Neutrophil (primary cell): ENCODE measurements around the gene ARSD.
"Not testable (repeated sequence)": the region's sequence is repeated elsewhere in the genome, so short reads cannot be mapped to it uniquely, and the experiment has no call there.

Experiments
- H3K27ac ChIP-seq: fragments of 200-600 bp; sonication (generic); 2 replicates; pipeline ENCODE4 v1.5.1; 2016; ENCODE audit warnings: mild to moderate bottlenecking, moderate library complexity
- H3K27me3 ChIP-seq: fragments of 200-600 bp; sonication (generic); 2 replicates; pipeline ENCODE4 v1.6.0; 2016; ENCODE audit warnings: mild to moderate bottlenecking
- H3K36me3 ChIP-seq: fragments of 200-600 bp; sonication (generic); 2 replicates; pipeline ENCODE4 v1.5.1; 2017
- H3K4me1 ChIP-seq, 2 experiments: fragments of 200-600 bp in 1 of 2; sonication (generic) in 1 of 2; 1 replicate in 1 of 2; 2 replicates in 1 of 2; pipeline versions ENCODE4 v1.5.1 to v1.6.1; 2013 to 2016; ENCODE audit warnings: low read depth in 1 of 2, low read length in 1 of 2, mild to moderate bottlenecking in 1 of 2, moderate library complexity in 1 of 2; ENCODE audit not compliant: control insufficient read depth in 1 of 2, insufficient read depth in 1 of 2
- H3K4me3 ChIP-seq, 2 experiments: fragments of 200-600 bp in 1 of 2; sonication (generic) in 1 of 2; 1 replicate in 1 of 2; 2 replicates in 1 of 2; pipeline ENCODE4 v1.5.1; 2013 to 2016; ENCODE audit warnings: low read depth in 1 of 2, low read length in 1 of 2, mild to moderate bottlenecking in 1 of 2, moderate library complexity in 1 of 2
- H3K9me3 ChIP-seq: fragments of 200-600 bp; sonication (generic); 2 replicates; pipeline ENCODE4 v1.5.1; 2016
- CTCF ChIP-seq: fragments of 200-600 bp; sonication (generic); IDR thresholded peaks from 2 replicates; pipeline ENCODE4 v1.5.1; 2016; ENCODE audit warnings: antibody characterized with exemption

Gene ARSD

GRCh38 chrX:2954541-2954940 is 25.4 kb upstream of the ARSD start:
- H3K27me3 ChIP-seq, result no peaks in the 10 kb centered on the region
- no peaks in the 10 kb centered on the region for H3K9me3 ChIP-seq
- TF ChIP-seq CTCF, result no peak
- no peaks in the 10 kb centered on the region for H3K4me1 ChIP-seq
- no peak overlapping the region for H3K27ac ChIP-seq
- H3K36me3 ChIP-seq, result no peaks in the 10 kb centered on the region
- H3K4me3 ChIP-seq, result no peak overlapping the region

- H3K27me3 ChIP-seq, H3K27ac ChIP-seq, H3K9me3 ChIP-seq, H3K36me3 ChIP-seq, H3K4me3 ChIP-seq: not testable (repeated sequence)
- H3K4me1 ChIP-seq, result peaks cover 22 to 32% of the 10 kb centered on the region in 2 experiments
Observed at GRCh38 chrX:2937942-2938341, 8.8 kb upstream of the ARSD start.

- H3K4me3 ChIP-seq, result no peak overlapping the region
- no peaks in the 10 kb centered on the region for H3K27me3 ChIP-seq
- H3K4me1 ChIP-seq, result peaks cover 23 to 34% of the 10 kb centered on the region in 2 experiments
- no peaks in the 10 kb centered on the region for H3K36me3 ChIP-seq
- TF ChIP-seq CTCF, result no peak
- H3K27ac ChIP-seq, result peak overlapping the region; percentile 61
- no peaks in the 10 kb centered on the region for H3K9me3 ChIP-seq
Observed at GRCh38 chrX:2934715-2935710, 5.9 kb upstream of the ARSD start.

- Histone ChIP-seq H3K27me3 (no peaks in the 10 kb centered on the region), H3K36me3 (no peaks in the 10 kb centered on the region), H3K27ac (peak overlapping the region; percentile 51), H3K9me3 (no peaks in the 10 kb centered on the region), H3K4me3 (no peak overlapping the region), H3K4me1 (peaks cover 23 to 34% of the 10 kb centered on the region in 2 experiments)
- no peak for TF ChIP-seq CTCF
Observed at GRCh38 chrX:2933125-2933900, 4.2 kb upstream of the ARSD start.

GRCh38 chrX:2931612-2932011 is 2.5 kb upstream of the ARSD start:
- Histone ChIP-seq H3K4me1 (peaks cover 23 to 34% of the 10 kb centered on the region in 2 experiments), H3K36me3 (no peaks in the 10 kb centered on the region), H3K27me3 (no peaks in the 10 kb centered on the region), H3K4me3 (no peak overlapping the region), H3K9me3 (no peaks in the 10 kb centered on the region), H3K27ac (no peak overlapping the region)
- TF ChIP-seq CTCF, result no peak
